OCI-LY3 (cell line): ENCODE measurements around the gene ENAM.

ENCODE experiments used
- H2AFZ ChIP-seq: fragments of 200-600, 300-600 bp; shearing (Covaris generic); 2 replicates; pipeline ENCODE4 v1.6.0; 2014; ENCODE audit warnings: antibody characterized with exemption, low read depth, low read length
- H3K27ac ChIP-seq: fragments of 200-600, 300-600 bp; sonication (generic); 2 replicates; pipeline ENCODE4 v1.5.1; 2014; ENCODE audit warnings: mild to moderate bottlenecking, low read length, moderate library complexity, mixed read lengths
- H3K27me3 ChIP-seq: fragments of 200-600, 300-600 bp; sonication (generic); 2 replicates; pipeline ENCODE4 v1.6.1; 2014; ENCODE audit warnings: low read depth, low read length, mixed read lengths
- H3K36me3 ChIP-seq: fragments of 200-600, 300-600 bp; sonication (generic); replicated peaks from 2 replicates; pipeline ENCODE3; 2014; ENCODE audit warnings: low read depth, low read length, mixed read lengths
- H3K4me1 ChIP-seq: fragments of 300-600, 200-600 bp; sonication (generic); 2 replicates; pipeline ENCODE4 v1.6.1; 2014; ENCODE audit warnings: low read length, mixed read lengths
- H3K4me2 ChIP-seq: fragments of 200-600, 300-600 bp; sonication (generic); 2 replicates; pipeline ENCODE4 v1.6.1; 2014; ENCODE audit warnings: low read length, mixed read lengths
- H3K4me3 ChIP-seq: fragments of 300-600, 200-600 bp; sonication (generic); 2 replicates; pipeline ENCODE4 v1.5.1; 2014; ENCODE audit warnings: antibody characterized with exemption, mild to moderate bottlenecking, low read length, moderate library complexity
- H3K79me2 ChIP-seq: fragments of 300-600, 200-600 bp; shearing (Covaris generic); 2 replicates; pipeline ENCODE4 v1.6.1; 2014; ENCODE audit warnings: mild to moderate bottlenecking, low read length, mixed read lengths
- H3K9ac ChIP-seq: fragments of 300-600, 200-600 bp; shearing (Covaris generic); 2 replicates; pipeline ENCODE4 v1.6.0; 2014; ENCODE audit warnings: mild to moderate bottlenecking, low read length, moderate library complexity
- H3K9me3 ChIP-seq: fragments of 200-600, 300-600 bp; shearing (Covaris generic); 2 replicates; pipeline ENCODE4 v1.6.1; 2014; ENCODE audit warnings: low read length, mixed read lengths; ENCODE audit not compliant: insufficient read depth
- H4K20me1 ChIP-seq: fragments of 200-600, 300-600 bp; sonication (generic); 2 replicates; pipeline ENCODE4 v1.6.1; 2016; ENCODE audit warnings: low read length, mixed read lengths; ENCODE audit not compliant: insufficient read depth
- EZH2phosphoT487 ChIP-seq: fragments of 200-600 bp; shearing (Covaris generic); IDR thresholded peaks from 2 replicates; pipeline ENCODE4 v1.6.1; 2018; ENCODE audit warnings: antibody characterized with exemption, mixed run types, low read depth
- TF ChIP-seq, protein P1 (sequence below): fragments of 200-600, 300-600 bp; sonication (generic); IDR thresholded peaks from 2 replicates; pipeline ENCODE4 v1.5.1; 2014; ENCODE audit warnings: antibody characterized with exemption, low read length, low read depth

Gene ENAM

GRCh38 chr4:70670332-70671014 is 41.9 kb downstream of the ENAM start:
- H3K79me2 ChIP-seq, result no peaks in the 10 kb centered on the region
- H3K9ac ChIP-seq, result no peak overlapping the region
- no peak overlapping the region for H3K27ac ChIP-seq
- H3K36me3 ChIP-seq, result no peaks in the 10 kb centered on the region
- H4K20me1 ChIP-seq, result no peaks in the 10 kb centered on the region
- H3K4me1 ChIP-seq, result peaks cover 10% of the 10 kb centered on the region
- no peak overlapping the region for H2AFZ ChIP-seq
- no peaks in the 10 kb centered on the region for H3K9me3 ChIP-seq
- H3K4me2 ChIP-seq, result no peak overlapping the region
- H3K27me3 ChIP-seq, result no peaks in the 10 kb centered on the region
- H3K4me3 ChIP-seq, result no peak overlapping the region
- no peak for TF ChIP-seq EZH2phosphoT487
- TF ChIP-seq, protein P1, sequence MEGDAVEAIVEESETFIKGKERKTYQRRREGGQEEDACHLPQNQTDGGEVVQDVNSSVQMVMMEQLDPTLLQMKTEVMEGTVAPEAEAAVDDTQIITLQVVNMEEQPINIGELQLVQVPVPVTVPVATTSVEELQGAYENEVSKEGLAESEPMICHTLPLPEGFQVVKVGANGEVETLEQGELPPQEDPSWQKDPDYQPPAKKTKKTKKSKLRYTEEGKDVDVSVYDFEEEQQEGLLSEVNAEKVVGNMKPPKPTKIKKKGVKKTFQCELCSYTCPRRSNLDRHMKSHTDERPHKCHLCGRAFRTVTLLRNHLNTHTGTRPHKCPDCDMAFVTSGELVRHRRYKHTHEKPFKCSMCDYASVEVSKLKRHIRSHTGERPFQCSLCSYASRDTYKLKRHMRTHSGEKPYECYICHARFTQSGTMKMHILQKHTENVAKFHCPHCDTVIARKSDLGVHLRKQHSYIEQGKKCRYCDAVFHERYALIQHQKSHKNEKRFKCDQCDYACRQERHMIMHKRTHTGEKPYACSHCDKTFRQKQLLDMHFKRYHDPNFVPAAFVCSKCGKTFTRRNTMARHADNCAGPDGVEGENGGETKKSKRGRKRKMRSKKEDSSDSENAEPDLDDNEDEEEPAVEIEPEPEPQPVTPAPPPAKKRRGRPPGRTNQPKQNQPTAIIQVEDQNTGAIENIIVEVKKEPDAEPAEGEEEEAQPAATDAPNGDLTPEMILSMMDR, result no peak

- no peak overlapping the region for H3K4me2 ChIP-seq
These were observed 42.5 kb downstream of the ENAM start for GRCh38 chr4:70671091-70671490.

GRCh38 chr4:70674191-70674590 is 45.6 kb downstream of the ENAM start:
- no peak overlapping the region for H3K9ac ChIP-seq
- H3K4me2 ChIP-seq, result no peak overlapping the region
- H3K27ac ChIP-seq, result no peak overlapping the region
- no peaks in the 10 kb centered on the region for H3K27me3 ChIP-seq
- no peak overlapping the region for H2AFZ ChIP-seq
- peaks cover 37% of the 10 kb centered on the region for H3K4me1 ChIP-seq
- no peaks in the 10 kb centered on the region for H3K36me3 ChIP-seq
- no peak overlapping the region for H3K4me3 ChIP-seq
- no peaks in the 10 kb centered on the region for H3K9me3 ChIP-seq
- no peaks in the 10 kb centered on the region for H4K20me1 ChIP-seq
- TF ChIP-seq EZH2phosphoT487, result no peak
- TF ChIP-seq, protein P1, result no peak
- no peaks in the 10 kb centered on the region for H3K79me2 ChIP-seq

More at GRCh38 chr4:70671091-70671490, 42.5 kb downstream of the ENAM start:
- Histone ChIP-seq H4K20me1 (no peaks in the 10 kb centered on the region), H3K27ac (no peak overlapping the region), H3K4me3 (no peak overlapping the region), H3K36me3 (no peaks in the 10 kb centered on the region), H3K27me3 (no peaks in the 10 kb centered on the region), H3K4me1 (peaks cover 13% of the 10 kb centered on the region), H3K9me3 (no peaks in the 10 kb centered on the region), H3K79me2 (no peaks in the 10 kb centered on the region), H2AFZ (no peak overlapping the region), H3K9ac (no peak overlapping the region)
- TF ChIP-seq, protein P1, result no peak
- TF ChIP-seq EZH2phosphoT487, result no peak

- H3K36me3 ChIP-seq, result no peaks in the 10 kb centered on the region
- no peak overlapping the region for H3K27ac ChIP-seq
- H3K27me3 ChIP-seq, result no peaks in the 10 kb centered on the region
- peaks cover 42% of the 10 kb centered on the region for H3K4me1 ChIP-seq
- H3K4me3 ChIP-seq, result no peak overlapping the region
- no peaks in the 10 kb centered on the region for H4K20me1 ChIP-seq
- H2AFZ ChIP-seq, result no peak overlapping the region
- no peak for TF ChIP-seq EZH2phosphoT487
- TF ChIP-seq, protein P1, result no peak
- no peaks in the 10 kb centered on the region for H3K9me3 ChIP-seq
- no peak overlapping the region for H3K4me2 ChIP-seq
- no peaks in the 10 kb centered on the region for H3K79me2 ChIP-seq
- H3K9ac ChIP-seq, result no peak overlapping the region
These were observed 46.2 kb downstream of the ENAM start for GRCh38 chr4:70674731-70675130.
